ENCODE measurements around the gene APOBEC2. TPM values are rescaled to one million over a fixed set of nuclear protein-coding genes. Genes with fewer than 3 reads are reported as not detected.

The APOBEC2 gene
- polyA plus RNA-seq, 3 donors, result 0.34 to 9.3 (median 0.91) TPM

Other genes with a start within 250 kb of the APOBEC2 start
- 10 to 100 TPM in 1 of 3 donors, 1 to 10 TPM in 1, under 1 TPM in 1; 0.90 to 11.0 (median 1.3) TPM for gene UNC5CL, start 14.0 kb upstream of the APOBEC2 start, polyA plus RNA-seq
- gene TSPO2, start 10.7 kb upstream of the APOBEC2 start, polyA plus RNA-seq, result under 1 TPM in 1 of 3 donors, not detected in 2; 0.08 TPM
- gene OARD1, start 19.2 kb downstream of the APOBEC2 start, polyA plus RNA-seq, result 10 to 100 TPM; 14.3 to 41.5 (median 28.2) TPM
- 1 to 10 TPM; 6.3 to 9.4 (median 7.3) TPM for gene NFYA, start 19.8 kb downstream of the APOBEC2 start, polyA plus RNA-seq
- gene TREML1, start 101.1 kb downstream of the APOBEC2 start, polyA plus RNA-seq, result under 1 TPM in 1 of 3 donors, not detected in 2; 0.09 TPM
- 1 to 10 TPM in 1 of 3 donors, under 1 TPM in 1, not detected in 1; 0.53 to 2.3 TPM for gene TREM2, start 109.9 kb downstream of the APOBEC2 start, polyA plus RNA-seq
- under 1 TPM; 0.13 to 0.89 (median 0.67) TPM for gene TREML2, start 147.9 kb downstream of the APOBEC2 start, polyA plus RNA-seq
- gene TREML4, start 175.1 kb downstream of the APOBEC2 start, polyA plus RNA-seq, result under 1 TPM in 1 of 3 donors, not detected in 2; 0.02 TPM
- gene TREM1, start 233.5 kb downstream of the APOBEC2 start, polyA plus RNA-seq, result 10 to 100 TPM in 1 of 3 donors, 1 to 10 TPM in 1, under 1 TPM in 1; 0.22 to 12.9 (median 4.3) TPM